Breast epithelium (tissue), 4 donors: ENCODE measurements around the gene LRP2. TPM values are rescaled to one million over a fixed set of nuclear protein-coding genes. Genes with fewer than 3 reads are reported as not detected.

Experiments
- DNase-seq, 2 donors: peaks; one replicate each; pipeline ENCODE4 v3.0.0-alpha.2; 2019; ENCODE audit warnings: low spot score in 2 of 2
- H3K27ac ChIP-seq, 2 donors: fragments of 200-600 bp; sonication (generic) in 1 of 2; one replicate each; pipeline ENCODE4 v1.5.1; 2016 to 2019; ENCODE audit warnings: mild to moderate bottlenecking in 1 of 2
- H3K27me3 ChIP-seq, 2 donors: fragments of 200-600 bp; sonication (generic) in 1 of 2; one replicate each; pipeline versions ENCODE4 v1.5.1 to v1.6.0; 2017 to 2019; ENCODE audit warnings: control low read depth in 1 of 2, mild to moderate bottlenecking in 1 of 2
- H3K36me3 ChIP-seq: fragments of 200-600 bp; one replicate; pipeline ENCODE4 v1.5.1; 2019
- H3K4me1 ChIP-seq, 2 donors: fragments of 200-600 bp; sonication (generic); one replicate each; pipeline ENCODE4 v1.5.1; 2016 to 2019; ENCODE audit warnings: control low read depth in 1 of 2
- H3K4me3 ChIP-seq, 3 donors: fragments of 200-600 bp; sonication (generic); 1 replicate in 2 of 3; 2 replicates in 1 of 3; pipeline ENCODE4 v1.5.1; 2016 to 2019; ENCODE audit warnings: mild to moderate bottlenecking in 3 of 3, moderate library complexity in 2 of 3
- H3K9me3 ChIP-seq, 2 donors: fragments of 200-600 bp; sonication (generic) in 1 of 2; one replicate each; pipeline ENCODE4 v1.5.1; 2016 to 2019; ENCODE audit warnings: control low read depth in 1 of 2
- CTCF ChIP-seq, 3 donors: fragments of 450-650 bp; IDR thresholded peaks; one replicate each; pipeline ENCODE4 v1.5.1; 2016 to 2017; ENCODE audit warnings: antibody characterized with exemption in 3 of 3, mild to moderate bottlenecking in 3 of 3, moderate library complexity in 3 of 3
- POLR2A ChIP-seq: fragments of 450-650 bp; IDR thresholded peaks from one replicate; pipeline ENCODE4 v1.6.1; 2016; ENCODE audit warnings: antibody characterized with exemption, mild to moderate bottlenecking, moderate library complexity
- POLR2AphosphoS5 ChIP-seq, 3 donors: sonication (generic); formaldehyde crosslinking; IDR thresholded peaks; one replicate each; pipeline ENCODE4 v1.6.1; 2017; ENCODE audit warnings: antibody characterized with exemption in 3 of 3
- intact Hi-C: fragments of 100-400 bp; cut with DNase I; formaldehyde crosslinking; loops from one replicate; pipeline ENCODE4 v1.15.1; 2023; ENCODE audit warnings: low total_unique reads
- total RNA-seq, 3 donors: library from RNA; depleted of rRNA; stranded (reverse); fragments of >200 nt; gene quantifications; one replicate each; pipeline ENCODE4 v1.1.0, GENCODE V29; 2016

The LRP2 gene
- total RNA-seq, 3 donors from 2014 or later = under 0.01 to 60.4 (median 19.7) TPM

- no peak for TF ChIP-seq CTCF (IDR thresholded peaks at IDR 0.05)
- no peak for TF ChIP-seq POLR2AphosphoS5 (IDR thresholded peaks at IDR 0.05)
- no peak for TF ChIP-seq POLR2A
- no peak overlapping the region for H3K4me3 ChIP-seq
- H3K4me1 ChIP-seq = no peaks in the 10 kb centered on the region
- H3K36me3 ChIP-seq = no peaks in the 10 kb centered on the region
- peak in 1 of 2 donors; percentile 23 for DNase-seq
- no peaks in the 10 kb centered on the region for H3K9me3 ChIP-seq
- H3K27ac ChIP-seq = peak overlapping the region in 1 of 2 donors; percentile 19
- intact Hi-C loops = no loop called here
- H3K27me3 ChIP-seq = no peaks in the 10 kb centered on the region
Observed at GRCh38 chr2:169393068-169393590, 30.8 kb upstream of the LRP2 start.

GRCh38 chr2:169391236-169391635 lies 28.9 kb upstream of the LRP2 start:
- intact Hi-C loops = no loop called here
- H3K4me1 ChIP-seq = no peaks in the 10 kb centered on the region
- H3K27ac ChIP-seq = no peak overlapping the region
- no peaks in the 10 kb centered on the region for H3K9me3 ChIP-seq
- H3K4me3 ChIP-seq = no peak overlapping the region
- no peak for DNase-seq
- H3K36me3 ChIP-seq = no peaks in the 10 kb centered on the region
- TF ChIP-seq POLR2A = no peak
- no peak for TF ChIP-seq CTCF (IDR thresholded peaks at IDR 0.05)
- no peak for TF ChIP-seq POLR2AphosphoS5 (IDR thresholded peaks at IDR 0.05)
- no peaks in the 10 kb centered on the region for H3K27me3 ChIP-seq

- Histone ChIP-seq H3K9me3 (no peaks in the 10 kb centered on the region), H3K36me3 (no peaks in the 10 kb centered on the region), H3K4me3 (no peak overlapping the region), H3K27ac (no peak overlapping the region), H3K27me3 (no peaks in the 10 kb centered on the region), H3K4me1 (no peaks in the 10 kb centered on the region)
- intact Hi-C loops = no loop called here
- TF ChIP-seq POLR2AphosphoS5 (IDR thresholded peaks at IDR 0.05) = no peak
- no peak for TF ChIP-seq POLR2A
- TF ChIP-seq CTCF (IDR thresholded peaks at IDR 0.05) = no peak
- DNase-seq = no peak
Observed at GRCh38 chr2:169388161-169388560, 25.8 kb upstream of the LRP2 start.

- no peaks in the 10 kb centered on the region for H3K4me1 ChIP-seq
- no peak overlapping the region for H3K27ac ChIP-seq
- no peak for TF ChIP-seq CTCF (IDR thresholded peaks at IDR 0.05)
- TF ChIP-seq POLR2AphosphoS5 (IDR thresholded peaks at IDR 0.05) = no peak
- no peak for TF ChIP-seq POLR2A
- no peaks in the 10 kb centered on the region for H3K36me3 ChIP-seq
- no peaks in the 10 kb centered on the region for H3K27me3 ChIP-seq
- H3K4me3 ChIP-seq = no peak overlapping the region
- intact Hi-C loops = no loop called here
- H3K9me3 ChIP-seq = no peaks in the 10 kb centered on the region
- DNase-seq = no peak
Observed at GRCh38 chr2:169386722-169387121, 24.4 kb upstream of the LRP2 start.

- DNase-seq = no peak
- Histone ChIP-seq H3K36me3 (no peaks in the 10 kb centered on the region), H3K9me3 (no peaks in the 10 kb centered on the region), H3K27me3 (no peaks in the 10 kb centered on the region), H3K27ac (no peak overlapping the region), H3K4me1 (no peaks in the 10 kb centered on the region), H3K4me3 (no peak overlapping the region)
- no peak for TF ChIP-seq CTCF (IDR thresholded peaks at IDR 0.05)
- no peak for TF ChIP-seq POLR2A
- no peak for TF ChIP-seq POLR2AphosphoS5 (IDR thresholded peaks at IDR 0.05)
- intact Hi-C loops = no loop called here
Observed at GRCh38 chr2:169384816-169385215, 22.5 kb upstream of the LRP2 start.
